Mesenchymal stem cell (in vitro differentiated cells and primary cell): Measurements from ENCODE around the gene TANC1.

Source experiments
- DNase-seq: peaks from one replicate; pipeline ENCODE4 v3.0.0-alpha.2; 2013
- H2AFZ ChIP-seq: one replicate; pipeline ENCODE4 v1.6.1; 2013; ENCODE audit warnings: low read depth, mild to moderate bottlenecking, control low read depth, inconsistent platforms, low read length, moderate library complexity
- H2AK5ac ChIP-seq: 2 replicates; pipeline ENCODE4 v1.6.1; 2013; ENCODE audit warnings: low read length, moderate library complexity, mild to moderate bottlenecking, inconsistent platforms; ENCODE audit not compliant: severe bottlenecking
- H2BK120ac ChIP-seq: one replicate; pipeline ENCODE4 v1.6.1; 2013; ENCODE audit warnings: low read depth, mild to moderate bottlenecking, inconsistent platforms, low read length, moderate library complexity
- H2BK12ac ChIP-seq, 2 experiments: one replicate each; pipeline ENCODE4 v1.6.1; 2013; ENCODE audit warnings: inconsistent platforms in 2 of 2, low read length in 2 of 2, mild to moderate bottlenecking in 2 of 2, moderate library complexity in 2 of 2, control low read depth in 1 of 2
- H2BK15ac ChIP-seq: one replicate; pipeline ENCODE4 v1.6.1; 2013; ENCODE audit warnings: mild to moderate bottlenecking, low read depth, inconsistent platforms; ENCODE audit not compliant: poor library complexity, severe bottlenecking
- H2BK5ac ChIP-seq: 2 replicates; pipeline ENCODE4 v1.6.1; 2013; ENCODE audit warnings: low read depth, mild to moderate bottlenecking, low read length, control low read depth, inconsistent platforms; ENCODE audit not compliant: poor library complexity, severe bottlenecking
- H3K14ac ChIP-seq, 2 experiments: one replicate each; pipeline ENCODE4 v1.6.1; 2013; ENCODE audit warnings: inconsistent platforms in 2 of 2, low read length in 2 of 2, control low read depth in 1 of 2, mild to moderate bottlenecking in 1 of 2, moderate library complexity in 1 of 2
- H3K18ac ChIP-seq, 2 experiments: one replicate each; pipeline ENCODE4 v1.6.1; 2013; ENCODE audit warnings: inconsistent platforms in 2 of 2, low read length in 2 of 2, control low read depth in 1 of 2, low read depth in 1 of 2, mild to moderate bottlenecking in 1 of 2
- H3K23ac ChIP-seq, 2 experiments: one replicate each; pipeline ENCODE4 v1.6.1; 2013; ENCODE audit warnings: inconsistent platforms in 2 of 2, low read length in 2 of 2, mild to moderate bottlenecking in 2 of 2, moderate library complexity in 2 of 2, control low read depth in 1 of 2
- H3K27ac ChIP-seq: 2 replicates; pipeline ENCODE4 v1.5.1; 2013; ENCODE audit warnings: mild to moderate bottlenecking, moderate library complexity, low read length, control low read depth, inconsistent platforms; ENCODE audit not compliant: poor library complexity, severe bottlenecking
- H3K27me3 ChIP-seq, 2 experiments: 2 replicates each; pipeline versions ENCODE4 v1.6.1 to v1.7.0; 2013; ENCODE audit warnings: low read length in 2 of 2, mild to moderate bottlenecking in 2 of 2, moderate library complexity in 2 of 2, control low read depth in 1 of 2, inconsistent platforms in 1 of 2; ENCODE audit not compliant: control insufficient read depth in 1 of 2, insufficient read depth in 1 of 2
- H3K36me3 ChIP-seq, 2 experiments: 2 replicates each; pipeline versions ENCODE4 v1.6.1 to v1.7.0; 2013; ENCODE audit warnings: low read length in 2 of 2, control low read depth in 1 of 2, inconsistent platforms in 1 of 2, low read depth in 1 of 2, mild to moderate bottlenecking in 1 of 2; ENCODE audit not compliant: insufficient read depth in 2 of 2, control insufficient read depth in 1 of 2
- H3K4ac ChIP-seq, 2 experiments: one replicate each; pipeline ENCODE4 v1.6.1; 2013; ENCODE audit warnings: inconsistent platforms in 2 of 2, low read length in 2 of 2, mild to moderate bottlenecking in 2 of 2, moderate library complexity in 2 of 2, control low read depth in 1 of 2, low read depth in 1 of 2
- H3K4me1 ChIP-seq: 2 replicates; pipeline ENCODE4 v1.6.1; 2013; ENCODE audit warnings: low read depth, low read length, control low read depth; ENCODE audit not compliant: control insufficient read depth, insufficient read depth
- H3K4me2 ChIP-seq: 2 replicates; pipeline ENCODE4 v1.6.1; 2013; ENCODE audit warnings: low read length, mild to moderate bottlenecking, inconsistent platforms; ENCODE audit not compliant: poor library complexity, severe bottlenecking
- H3K4me3 ChIP-seq, 2 experiments: 2 replicates each; pipeline versions ENCODE4 v1.5.1 to v1.7.0; 2013; ENCODE audit warnings: low read length in 2 of 2, mild to moderate bottlenecking in 2 of 2, control low read depth in 1 of 2, low read depth in 1 of 2; ENCODE audit not compliant: insufficient read depth in 1 of 2
- H3K79me1 ChIP-seq: replicated peaks from 2 replicates; pipeline ENCODE4 v1.6.1; 2013; ENCODE audit warnings: mild to moderate bottlenecking, control low read depth, low read length, inconsistent platforms; ENCODE audit not compliant: poor library complexity, severe bottlenecking
- H3K9ac ChIP-seq: 2 replicates; pipeline ENCODE4 v1.7.0; 2013; ENCODE audit warnings: mild to moderate bottlenecking, low read length, moderate library complexity
- H3K9me3 ChIP-seq: 2 replicates; pipeline ENCODE4 v1.7.0; 2013; ENCODE audit warnings: mild to moderate bottlenecking, low read length; ENCODE audit not compliant: control insufficient read depth
- H4K8ac ChIP-seq: one replicate; pipeline ENCODE4 v1.6.1; 2013; ENCODE audit warnings: inconsistent platforms, mild to moderate bottlenecking, low read length, moderate library complexity
- H4K91ac ChIP-seq: one replicate; pipeline ENCODE4 v1.6.1; 2013; ENCODE audit warnings: mild to moderate bottlenecking, low read length, inconsistent platforms
- WGBS: methylation state at CpG from one replicate; pipeline ENCODE4 v1.1.7; 2013; ENCODE audit warnings: mixed read lengths; 5-methylcytosine and 5-hydroxymethylcytosine counted together

The TANC1 gene

DNA sequence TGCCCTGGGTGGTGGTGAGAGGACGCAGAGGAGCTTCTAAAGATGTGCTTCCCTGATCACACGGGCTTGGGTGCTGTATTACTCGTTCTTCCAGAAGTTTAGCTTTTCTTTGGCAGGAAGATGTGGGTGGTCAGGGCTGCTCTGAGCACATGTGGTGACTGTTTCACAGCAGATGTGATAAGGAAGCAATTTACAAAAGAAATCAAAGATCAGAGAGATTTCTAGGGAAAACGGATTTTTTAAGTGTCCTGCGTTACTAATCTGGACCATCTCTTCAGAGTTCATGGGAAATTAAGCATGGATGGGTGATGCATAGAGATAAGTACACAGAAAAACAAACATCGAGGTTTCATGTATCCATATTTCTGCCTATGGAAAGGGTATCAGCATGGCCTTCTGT, 218.7 kb downstream of the TANC1 start:
- peak overlapping the region; percentile 31 for H2AK5ac ChIP-seq
- H3K36me3 ChIP-seq = peaks cover 6 to 36% of the 10 kb centered on the region in 2 experiments
- no peak overlapping the region for H3K23ac ChIP-seq
- peaks cover 35% of the 10 kb centered on the region for H3K79me1 ChIP-seq
- no peak overlapping the region for H2BK120ac ChIP-seq
- H3K27me3 ChIP-seq = no peaks in the 10 kb centered on the region
- H3K9ac ChIP-seq = no peak overlapping the region
- WGBS = 68% methylated on average over 6 of the region's 6 CpGs
- H3K18ac ChIP-seq = no peak overlapping the region
- H3K27ac ChIP-seq = peak overlapping the region; percentile 88
- no peak overlapping the region for H3K14ac ChIP-seq
- H3K4ac ChIP-seq = no peak overlapping the region
- H2BK15ac ChIP-seq = no peak overlapping the region
- no peak overlapping the region for H2AFZ ChIP-seq
- peaks cover 22% of the 10 kb centered on the region for H3K4me1 ChIP-seq
- no peak overlapping the region for H4K91ac ChIP-seq
- no peak overlapping the region for H3K4me2 ChIP-seq
- H3K9me3 ChIP-seq = no peaks in the 10 kb centered on the region
- H4K8ac ChIP-seq = no peak overlapping the region
- DNase-seq = no peak
- H3K4me3 ChIP-seq = no peak overlapping the region
- no peak overlapping the region for H2BK5ac ChIP-seq
- H2BK12ac ChIP-seq = no peak overlapping the region

- DNase-seq = no peak
- peaks cover 22% of the 10 kb centered on the region for H3K4me1 ChIP-seq
- H3K23ac ChIP-seq = no peak overlapping the region
- 100% methylated on average over 2 of the region's 4 CpGs for WGBS
- H3K9ac ChIP-seq = no peak overlapping the region
- peak overlapping the region; percentile 25 for H2BK5ac ChIP-seq
- no peak overlapping the region for H2AK5ac ChIP-seq
- no peak overlapping the region for H4K8ac ChIP-seq
- H2BK15ac ChIP-seq = no peak overlapping the region
- H3K4me2 ChIP-seq = no peak overlapping the region
- H4K91ac ChIP-seq = no peak overlapping the region
- H3K4me3 ChIP-seq = no peak overlapping the region
- no peak overlapping the region for H3K27ac ChIP-seq
- no peaks in the 10 kb centered on the region for H3K27me3 ChIP-seq
- H3K4ac ChIP-seq = no peak overlapping the region
- no peaks in the 10 kb centered on the region for H3K9me3 ChIP-seq
- H3K79me1 ChIP-seq = peaks cover 29% of the 10 kb centered on the region
- H3K36me3 ChIP-seq = peaks cover 6 to 33% of the 10 kb centered on the region in 2 experiments
- H2BK12ac ChIP-seq = no peak overlapping the region
- no peak overlapping the region for H3K14ac ChIP-seq
- no peak overlapping the region for H2AFZ ChIP-seq
- no peak overlapping the region for H3K18ac ChIP-seq
- H2BK120ac ChIP-seq = no peak overlapping the region
These were observed 220.0 kb downstream of the TANC1 start for GRCh38 chr2:159188449-159188848.

GRCh38 chr2:159192371-159192918, 224.0 kb downstream of the TANC1 start:
- Histone ChIP-seq H3K9me3 (no peaks in the 10 kb centered on the region), H2BK5ac (no peak overlapping the region), H3K79me1 (peaks cover 28% of the 10 kb centered on the region), H3K4ac (no peak overlapping the region), H2AFZ (no peak overlapping the region), H2AK5ac (no peak overlapping the region), H4K91ac (no peak overlapping the region), H2BK120ac (no peak overlapping the region), H3K27me3 (no peaks in the 10 kb centered on the region), H3K9ac (no peak overlapping the region), H2BK12ac (no peak overlapping the region), H3K27ac (no peak overlapping the region), H2BK15ac (no peak overlapping the region), H3K14ac (no peak overlapping the region), H3K23ac (no peak overlapping the region), H3K4me2 (no peak overlapping the region), H4K8ac (no peak overlapping the region), H3K4me3 (no peak overlapping the region), H3K4me1 (peaks cover 8% of the 10 kb centered on the region), H3K18ac (no peak overlapping the region), H3K36me3 (peaks cover 11 to 42% of the 10 kb centered on the region in 2 experiments)
- DNase-seq = no peak
- 96% methylated on average over 8 of the region's 12 CpGs for WGBS

DNA sequence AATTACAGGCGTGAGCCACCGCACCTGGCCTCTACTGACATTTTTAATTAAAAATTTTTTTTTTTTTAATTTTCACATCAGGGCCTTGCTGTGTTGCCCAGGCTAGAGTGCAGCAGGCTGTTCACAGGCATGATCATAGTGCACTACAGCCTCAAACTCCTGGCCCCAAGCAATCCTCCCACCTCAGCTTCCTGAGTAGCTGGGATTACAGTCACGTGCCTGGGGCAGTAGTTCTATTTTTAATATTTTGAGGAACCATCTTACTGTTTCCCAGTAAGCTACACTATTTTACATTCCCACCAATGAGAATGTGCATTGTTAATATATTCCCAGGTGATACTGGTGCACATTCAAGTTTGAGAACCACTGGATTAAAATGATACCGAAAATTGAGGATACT, 225.4 kb downstream of the TANC1 start:
- Histone ChIP-seq H3K27ac (no peak overlapping the region), H2BK12ac (no peak overlapping the region), H3K79me1 (peaks cover 30% of the 10 kb centered on the region), H3K18ac (no peak overlapping the region), H3K36me3 (peaks cover 22 to 39% of the 10 kb centered on the region in 2 experiments), H2AFZ (no peak overlapping the region), H3K9ac (no peak overlapping the region), H2AK5ac (no peak overlapping the region), H3K14ac (no peak overlapping the region), H3K23ac (no peak overlapping the region), H2BK15ac (no peak overlapping the region), H3K4me1 (peaks cover 7% of the 10 kb centered on the region), H2BK120ac (no peak overlapping the region), H2BK5ac (no peak overlapping the region), H3K9me3 (no peaks in the 10 kb centered on the region), H3K4me2 (no peak overlapping the region), H3K4me3 (no peak overlapping the region), H4K91ac (no peak overlapping the region), H3K4ac (no peak overlapping the region), H4K8ac (no peak overlapping the region), H3K27me3 (no peaks in the 10 kb centered on the region)
- WGBS = 96% methylated on average over 3 of the region's 4 CpGs
- DNase-seq = no peak
